Hematopoietic multipotent progenitor cell treated with erythropoietin and hydrocortisone succinate and interleukin-3 and kit ligand, for 6 days (in vitro differentiated cells): ENCODE data around the gene ANKRD66.
"Not testable (repeated sequence)": the region's sequence is repeated elsewhere in the genome, so short reads cannot be mapped to it uniquely, and the experiment has no call there.

Source experiments
- DNase-seq: peaks from one replicate; pipeline ENCODE4 v3.0.0-alpha.2; 2015

The ANKRD66 gene

GRCh38 chr6:46756469-46757213 lies 9.9 kb downstream of the ANKRD66 start:
- DNase-seq: no peak

- no peak for DNase-seq
These were observed 10.5 kb downstream of the ANKRD66 start for GRCh38 chr6:46757214-46757596.

- DNase-seq: no peak
These were observed 12.4 kb downstream of the ANKRD66 start for GRCh38 chr6:46758960-46759753.

GRCh38 chr6:46760925-46761324 lies 14.2 kb downstream of the ANKRD66 start:
- no peak for DNase-seq

DNA sequence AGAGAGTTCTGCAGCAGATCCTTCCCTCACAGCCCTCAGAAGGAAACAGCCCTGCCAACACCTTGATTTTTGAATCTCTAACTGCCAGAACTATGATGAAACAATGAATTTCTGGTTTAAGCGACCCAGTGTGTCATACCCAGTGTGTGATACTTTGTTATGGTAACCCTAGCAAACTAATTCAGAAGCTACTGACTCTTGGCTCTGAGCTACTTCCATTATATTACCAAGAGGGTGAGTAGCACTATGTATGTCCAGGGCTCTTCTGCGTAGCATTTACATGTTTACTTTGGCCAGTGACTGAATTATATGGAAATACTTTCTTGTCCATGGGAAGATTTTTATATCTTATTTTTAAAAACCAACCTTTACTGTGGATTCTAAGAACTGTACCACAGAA lies 16.7 kb downstream of the ANKRD66 start:
- DNase-seq: no peak

DNA sequence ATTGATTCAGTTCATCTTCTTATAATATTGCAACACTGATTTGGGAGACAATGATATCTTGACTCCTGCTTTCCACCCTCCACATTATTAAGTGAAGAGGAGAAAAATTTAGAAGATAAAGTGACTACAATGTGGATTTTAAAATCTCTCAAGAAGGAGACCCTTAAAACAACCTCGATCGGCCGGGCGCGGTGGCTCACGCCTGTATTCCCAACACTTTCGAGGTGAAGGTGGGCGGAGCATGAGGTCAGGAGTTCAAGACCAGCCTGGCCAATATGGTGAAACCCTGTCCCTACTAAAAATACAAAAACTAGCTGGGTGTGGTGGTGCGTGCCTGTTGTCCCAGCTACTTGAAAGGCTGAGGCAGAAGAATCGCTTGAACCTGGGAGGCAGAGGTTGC lies 17.5 kb downstream of the ANKRD66 start:
- DNase-seq: not testable (repeated sequence)

DNA sequence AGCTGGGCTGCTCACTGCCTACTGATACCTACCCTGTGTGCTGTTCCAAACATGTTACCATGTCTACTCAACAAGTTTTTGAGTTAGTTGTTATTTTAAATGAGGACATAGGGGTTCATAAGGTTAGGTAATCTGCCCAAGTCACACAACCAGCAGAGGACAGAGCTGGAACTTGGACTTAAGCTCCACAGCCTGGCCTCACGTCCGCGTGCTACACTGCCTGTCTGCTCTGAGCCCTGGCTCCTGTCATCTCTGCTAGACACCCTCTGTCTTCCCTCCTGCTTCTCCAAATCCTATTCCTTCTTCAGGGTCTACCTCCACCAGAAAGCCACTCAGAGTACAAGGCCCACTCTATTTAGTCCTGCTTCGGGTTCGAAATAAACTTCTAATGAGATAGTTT lies 18.2 kb downstream of the ANKRD66 start:
- no peak for DNase-seq

- DNase-seq: no peak
These were observed 25.3 kb downstream of the ANKRD66 start for GRCh38 chr6:46772016-46772415.

DNA sequence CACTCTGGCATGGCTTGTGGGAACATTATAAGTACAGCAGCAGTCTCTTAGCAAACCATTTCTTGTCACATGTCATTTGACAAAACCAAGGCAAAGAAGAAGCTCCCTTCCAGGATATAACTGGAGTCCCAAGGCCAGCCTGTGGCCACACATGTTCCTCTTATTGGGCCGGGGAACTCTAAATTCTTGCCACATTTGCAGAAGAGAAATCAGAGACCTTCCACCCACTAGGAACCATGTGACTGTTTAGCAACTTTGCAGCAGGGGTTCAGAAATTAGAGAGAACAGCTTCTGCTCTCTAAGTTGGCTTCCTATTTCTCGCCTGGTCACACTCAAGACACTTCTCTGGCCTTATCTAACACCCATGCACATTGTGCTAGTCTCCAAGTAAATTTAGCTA lies 26.0 kb downstream of the ANKRD66 start:
- DNase-seq: peak; percentile 71

- DNase-seq: peak; percentile 30
These were observed 26.6 kb downstream of the ANKRD66 start for GRCh38 chr6:46773201-46773855.

GRCh38 chr6:46774736-46775135 lies 28.0 kb downstream of the ANKRD66 start:
- DNase-seq: not testable (repeated sequence)

- DNase-seq: no peak
These were observed 29.5 kb downstream of the ANKRD66 start for GRCh38 chr6:46776070-46776712.

DNA sequence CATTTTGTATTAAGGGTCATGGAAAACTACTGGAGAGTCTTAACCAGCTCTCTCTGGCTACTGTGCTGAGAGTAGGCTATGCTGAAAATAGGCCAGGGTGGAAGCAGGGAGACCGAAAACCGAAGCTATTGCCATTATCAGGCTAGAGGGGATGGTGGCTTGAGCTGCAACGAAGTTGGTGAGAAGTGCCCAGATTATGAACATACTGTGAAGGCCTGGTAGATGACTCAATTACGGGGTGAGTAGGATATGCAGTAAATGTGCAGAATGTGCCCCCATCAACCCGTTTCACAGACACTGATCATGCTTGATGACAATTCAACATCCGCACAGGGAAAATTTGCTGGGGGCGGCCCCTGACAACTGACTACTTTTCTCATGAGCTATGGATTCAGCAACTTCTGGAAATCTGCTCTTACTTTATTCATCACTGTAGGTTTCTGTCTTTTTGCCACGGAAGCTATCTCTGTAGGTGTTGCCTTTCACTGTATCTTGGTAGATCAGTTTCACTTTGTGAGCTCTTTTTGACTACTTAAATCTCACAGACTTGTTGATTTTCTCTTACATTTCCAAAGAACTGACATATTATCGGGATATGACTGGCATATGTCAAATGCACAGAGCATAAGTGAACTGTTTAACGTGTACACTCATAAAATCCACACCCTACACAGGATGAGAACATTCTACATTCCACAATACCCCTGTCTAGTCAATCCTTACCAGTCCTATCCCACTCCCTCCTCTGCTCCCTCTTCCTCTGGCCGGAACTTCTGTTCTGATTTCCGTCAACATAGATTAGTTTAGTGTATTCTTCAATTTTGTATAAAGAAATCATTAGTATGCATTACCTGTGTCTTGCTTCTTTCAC lies 31.0 kb downstream of the ANKRD66 start:
- DNase-seq: no peak

- DNase-seq: peak; percentile 84
These were observed 35.0 kb downstream of the ANKRD66 start for GRCh38 chr6:46781478-46782378.

GRCh38 chr6:46784535-46784934 lies 37.8 kb downstream of the ANKRD66 start:
- no peak for DNase-seq

DNA sequence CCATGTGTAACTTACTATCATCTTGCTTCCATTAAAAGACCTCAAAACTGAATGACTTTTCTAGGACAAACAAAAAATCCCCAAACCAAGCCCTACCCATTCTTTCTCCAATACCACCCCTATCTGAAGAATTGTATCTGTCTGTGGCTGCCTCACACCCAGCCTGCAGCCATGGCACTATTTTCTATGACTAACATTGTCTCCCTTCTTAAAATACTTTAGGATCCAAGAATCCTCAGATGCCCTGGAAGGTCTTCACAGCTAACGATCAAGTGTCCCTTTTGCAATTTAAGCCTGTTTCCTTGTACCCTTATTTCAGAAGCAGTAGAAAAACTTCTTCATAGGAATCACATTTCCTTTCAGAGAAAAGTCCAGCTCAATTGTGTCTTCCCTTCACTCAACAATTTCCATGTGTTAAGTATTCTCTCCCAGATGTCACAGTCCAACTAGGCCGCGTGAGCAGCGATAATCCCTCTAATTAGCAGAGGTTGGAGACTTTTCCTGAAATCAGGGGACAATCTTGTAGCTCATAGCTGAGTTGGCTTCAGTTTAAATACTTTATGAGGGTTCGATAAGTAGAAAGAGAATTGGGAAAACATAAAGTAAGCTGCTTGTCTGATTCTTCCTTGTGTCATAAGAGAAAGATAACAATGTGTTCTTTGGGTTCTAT lies 41.3 kb downstream of the ANKRD66 start:
- DNase-seq: no peak

GRCh38 chr6:46788791-46789190 lies 42.1 kb downstream of the ANKRD66 start:
- no peak for DNase-seq

- DNase-seq: no peak
These were observed 43.0 kb downstream of the ANKRD66 start for GRCh38 chr6:46789434-46790354.

- no peak for DNase-seq
These were observed 43.7 kb downstream of the ANKRD66 start for GRCh38 chr6:46790355-46790874.
